Hepatocyte (in vitro differentiated cells): ENCODE data around the gene CHRNB4. TPM values are rescaled to one million over a fixed set of nuclear protein-coding genes. Genes with fewer than 3 reads are reported as not detected.

Source experiments
- DNase-seq: peaks from one replicate; pipeline ENCODE4 v3.0.0-alpha.2; 2016; ENCODE audit warnings: low spot score
- H2AFZ ChIP-seq: fragments of 200-600 bp; sonication (generic); 2 replicates; pipeline ENCODE4 v1.6.0; 2016; ENCODE audit warnings: antibody characterized with exemption, mild to moderate bottlenecking
- H3K27ac ChIP-seq: fragments of 200-600 bp; sonication (generic); 2 replicates; pipeline ENCODE4 v1.5.1; 2016; ENCODE audit warnings: mild to moderate bottlenecking
- H3K27me3 ChIP-seq: fragments of 200-600 bp; sonication (generic); 2 replicates; pipeline ENCODE4 v1.6.1; 2016
- H3K36me3 ChIP-seq: fragments of 200-600 bp; sonication (generic); replicated peaks from 2 replicates; pipeline ENCODE4 v1.5.1; 2016; ENCODE audit warnings: low read depth; ENCODE audit not compliant: insufficient read depth
- H3K4me1 ChIP-seq: fragments of 200-600 bp; sonication (generic); 2 replicates; pipeline ENCODE4 v1.5.1; 2016; ENCODE audit warnings: mild to moderate bottlenecking, moderate library complexity; ENCODE audit not compliant: insufficient read depth
- H3K4me2 ChIP-seq: fragments of 200-600 bp; sonication (generic); 2 replicates; pipeline ENCODE4 v1.6.0; 2016
- H3K4me3 ChIP-seq: fragments of 200-600 bp; sonication (generic); 2 replicates; pipeline ENCODE4 v1.5.1; 2016; ENCODE audit warnings: mild to moderate bottlenecking
- H3K79me2 ChIP-seq: fragments of 200-600 bp; sonication (generic); 2 replicates; pipeline ENCODE4 v1.6.0; 2017; ENCODE audit warnings: mild to moderate bottlenecking
- H3K9me2 ChIP-seq: fragments of 200-600 bp; sonication (generic); replicated peaks from 2 replicates; pipeline ENCODE4 v1.6.0; 2017; ENCODE audit warnings: mild to moderate bottlenecking; ENCODE audit not compliant: insufficient read depth
- H3K9me3 ChIP-seq: fragments of 200-600 bp; sonication (generic); 2 replicates; pipeline ENCODE4 v1.5.1; 2016; ENCODE audit warnings: low read depth, mild to moderate bottlenecking
- H4K20me1 ChIP-seq: fragments of 200-600 bp; sonication (generic); 2 replicates; pipeline ENCODE4 v1.6.0; 2016; ENCODE audit warnings: mild to moderate bottlenecking; ENCODE audit not compliant: insufficient read depth, poor library complexity, severe bottlenecking
- EZH2 ChIP-seq: fragments of 200-600 bp; sonication (generic); IDR thresholded peaks from 2 replicates; pipeline ENCODE4 v1.6.1; 2016; ENCODE audit warnings: antibody characterized with exemption, mild to moderate bottlenecking, borderline replicate concordance
- EZH2phosphoT487 ChIP-seq: fragments of 200-600 bp; sonication (generic); IDR thresholded peaks from one replicate; pipeline ENCODE4 v1.6.1; 2018; ENCODE audit warnings: antibody characterized with exemption, mild to moderate bottlenecking, low read depth, moderate library complexity; ENCODE audit not compliant: unreplicated experiment, severe bottlenecking
- WGBS: methylation state at CpG from one replicate; pipeline ENCODE4 v1.1.6; 2016; ENCODE audit warnings: low lambda C conversion rate; ENCODE audit errors: missing lambda C conversion rate; 5-methylcytosine and 5-hydroxymethylcytosine counted together
- polyA plus RNA-seq: library from polyadenylated mRNA; unstranded; fragments of >200 nt; fragmentation: Nextera tagmentation; extraction: Ambion mirVana; gene quantifications from 2 replicates; pipeline ENCODE4 v1.2.1, GENCODE V29; 2016
- total RNA-seq: library from RNA; depleted of rRNA; stranded (reverse); fragments of >200 nt; gene quantifications from 2 replicates; pipeline ENCODE4 v1.2.3, GENCODE V29; 2014
- TF ChIP-seq, protein P1 (sequence below): fragments of 200-600 bp; sonication (generic); IDR thresholded peaks from 2 replicates; pipeline ENCODE4 v1.5.1; 2016; ENCODE audit warnings: antibody characterized with exemption, mild to moderate bottlenecking; ENCODE audit not compliant: poor library complexity

The CHRNB4 gene
- total and polyA plus RNA-seq, 2 experiments from 2014 or later = 0.48 TPM; not detected in 1

DNA sequence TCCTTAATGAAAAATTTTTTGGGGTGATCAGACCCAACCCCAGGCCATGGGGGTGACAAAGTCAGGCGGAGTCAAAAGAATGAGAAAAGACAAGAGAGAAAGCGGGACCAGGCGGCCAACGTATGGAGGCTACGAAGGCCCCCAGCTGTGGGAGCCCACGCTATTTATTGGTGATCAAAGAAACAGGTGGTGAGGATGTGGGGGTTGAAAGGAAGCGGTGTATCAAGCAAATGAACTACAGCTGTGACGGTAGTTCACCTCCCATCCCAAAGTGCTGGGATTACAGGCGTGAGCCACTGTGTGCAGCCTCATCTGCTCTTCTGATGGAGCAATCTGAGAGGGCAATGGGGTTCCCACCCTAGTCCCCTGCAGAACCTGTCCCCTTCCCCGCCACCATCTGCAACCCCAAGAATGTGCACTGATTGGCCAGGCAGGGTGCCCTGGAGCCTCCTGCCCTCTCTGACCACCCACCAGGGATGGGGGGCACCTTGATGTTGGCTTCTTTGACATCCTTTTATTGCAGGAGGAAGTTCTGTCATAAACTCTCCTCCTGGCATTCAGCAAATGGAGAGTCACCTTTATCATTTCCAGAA lies 19.1 kb downstream of the CHRNB4 start:
- Histone ChIP-seq H3K36me3 (no peaks in the 10 kb centered on the region), H3K4me3 (no peak overlapping the region), H3K4me1 (no peaks in the 10 kb centered on the region), H3K9me2 (no peaks in the 10 kb centered on the region), H3K27ac (no peak overlapping the region), H2AFZ (no peak overlapping the region), H3K79me2 (no peaks in the 10 kb centered on the region), H4K20me1 (no peaks in the 10 kb centered on the region), H3K9me3 (no peaks in the 10 kb centered on the region), H3K4me2 (no peak overlapping the region), H3K27me3 (peaks cover 59% of the 10 kb centered on the region)
- no peak for DNase-seq
- 70% methylated on average over 10 of the region's 10 CpGs for WGBS
- TF ChIP-seq EZH2phosphoT487 (no peak), EZH2 (no peak)
- TF ChIP-seq, protein P1, sequence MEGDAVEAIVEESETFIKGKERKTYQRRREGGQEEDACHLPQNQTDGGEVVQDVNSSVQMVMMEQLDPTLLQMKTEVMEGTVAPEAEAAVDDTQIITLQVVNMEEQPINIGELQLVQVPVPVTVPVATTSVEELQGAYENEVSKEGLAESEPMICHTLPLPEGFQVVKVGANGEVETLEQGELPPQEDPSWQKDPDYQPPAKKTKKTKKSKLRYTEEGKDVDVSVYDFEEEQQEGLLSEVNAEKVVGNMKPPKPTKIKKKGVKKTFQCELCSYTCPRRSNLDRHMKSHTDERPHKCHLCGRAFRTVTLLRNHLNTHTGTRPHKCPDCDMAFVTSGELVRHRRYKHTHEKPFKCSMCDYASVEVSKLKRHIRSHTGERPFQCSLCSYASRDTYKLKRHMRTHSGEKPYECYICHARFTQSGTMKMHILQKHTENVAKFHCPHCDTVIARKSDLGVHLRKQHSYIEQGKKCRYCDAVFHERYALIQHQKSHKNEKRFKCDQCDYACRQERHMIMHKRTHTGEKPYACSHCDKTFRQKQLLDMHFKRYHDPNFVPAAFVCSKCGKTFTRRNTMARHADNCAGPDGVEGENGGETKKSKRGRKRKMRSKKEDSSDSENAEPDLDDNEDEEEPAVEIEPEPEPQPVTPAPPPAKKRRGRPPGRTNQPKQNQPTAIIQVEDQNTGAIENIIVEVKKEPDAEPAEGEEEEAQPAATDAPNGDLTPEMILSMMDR = no peak

DNA sequence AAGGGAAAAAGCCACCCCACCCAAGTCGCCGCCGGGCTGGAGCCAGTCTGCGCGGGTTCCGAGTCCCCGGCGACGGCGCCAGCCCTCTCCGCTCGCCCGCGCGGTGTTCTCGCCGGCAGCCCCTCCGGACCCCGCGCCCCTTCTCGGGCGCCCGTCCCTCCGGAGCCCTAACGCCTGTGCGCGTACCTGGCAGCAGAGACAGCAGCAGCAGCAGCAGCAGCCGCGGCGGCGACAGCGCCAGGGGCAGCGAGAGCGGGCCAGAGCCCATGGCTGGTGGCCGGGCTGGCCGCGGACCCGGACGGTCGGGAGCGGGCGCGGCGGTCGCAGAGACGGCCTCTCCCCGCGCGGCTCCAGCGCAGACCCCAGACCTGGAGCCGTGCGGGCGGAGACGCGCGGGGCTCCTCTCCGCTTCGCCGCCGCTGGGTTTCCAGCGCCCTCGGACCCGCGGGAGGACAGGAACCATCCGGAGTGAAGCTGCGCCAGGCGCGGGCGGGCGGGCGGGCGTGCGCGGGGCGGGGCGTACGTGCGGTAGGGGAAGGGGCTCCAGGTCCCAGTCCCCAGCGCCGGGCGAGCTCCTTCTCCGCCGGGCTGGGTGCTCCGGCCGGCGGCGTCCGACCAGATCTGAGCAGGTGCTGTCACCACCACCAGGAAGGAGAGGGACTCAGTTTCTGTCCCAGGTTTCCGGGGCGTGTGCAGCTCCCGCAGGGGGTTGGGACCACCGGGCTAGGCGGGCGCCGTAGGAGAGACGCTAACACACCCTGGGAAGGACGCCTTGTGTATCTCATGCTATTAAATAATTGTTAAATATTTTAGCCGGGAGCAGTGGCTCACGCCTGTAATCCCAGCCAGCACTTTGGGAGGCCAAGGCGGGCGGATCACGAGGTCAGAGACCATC lies 20.2 kb downstream of the CHRNB4 start, which contains the start of gene CHRNA3:
Gene CHRNA3 (minus strand): TSS at position 470 of the 895 bp plus-strand sequence. CDS start 202 bp downstream, at position 268.
- Histone ChIP-seq H2AFZ (peak within 1 kb of the TSS; percentile 40), H3K9me3 (no peaks in the 10 kb centered on the region), H3K27me3 (peaks cover 50% of the 10 kb centered on the region), H3K36me3 (no peaks in the 10 kb centered on the region), H3K4me2 (peak within 1 kb of the TSS; percentile 92), H3K79me2 (no peaks in the 10 kb centered on the region), H3K4me1 (no peaks in the 10 kb centered on the region), H3K4me3 (peak within 1 kb of the TSS; percentile 33), H4K20me1 (no peaks in the 10 kb centered on the region), H3K27ac (no peak within 1 kb of the TSS), H3K9me2 (no peaks in the 10 kb centered on the region)
- 4% methylated on average over 53 of the region's 102 CpGs for WGBS
- peak; percentile 77 for TF ChIP-seq EZH2
- TF ChIP-seq, protein P1 = no peak
- peak; percentile 45 for TF ChIP-seq EZH2phosphoT487
- DNase-seq = peak; percentile 29

DNA sequence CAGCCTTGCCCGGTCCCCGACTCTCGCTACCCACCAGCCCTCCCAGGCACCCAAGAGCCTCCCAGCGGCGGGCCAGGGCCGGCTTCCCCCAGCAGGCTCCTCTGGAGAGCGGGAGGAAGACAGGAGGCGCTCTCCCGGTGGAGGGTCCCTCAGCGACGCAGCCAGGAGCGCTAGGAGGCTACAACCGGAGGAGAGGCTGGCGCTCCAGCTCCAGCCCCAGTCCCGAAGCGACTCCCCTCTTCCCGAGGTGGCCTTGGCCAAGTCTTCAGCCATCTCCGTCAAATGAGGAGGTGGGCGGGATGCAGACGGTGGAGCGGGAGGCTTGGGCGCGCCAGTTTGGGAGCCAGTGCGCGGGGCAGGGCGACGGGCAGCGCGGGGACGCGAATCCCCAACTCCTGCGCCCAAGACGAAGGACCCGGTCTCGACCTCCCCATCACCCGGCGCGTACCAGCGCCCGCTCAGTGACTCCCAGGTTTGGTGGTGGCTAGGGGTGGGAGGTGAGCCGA lies 20.9 kb downstream of the CHRNB4 start:
- H3K36me3 ChIP-seq = no peaks in the 10 kb centered on the region
- no peaks in the 10 kb centered on the region for H3K9me3 ChIP-seq
- peak overlapping the region; percentile 33 for H3K4me3 ChIP-seq
- WGBS = under 1% methylated on average over 29 of the region's 41 CpGs
- peak overlapping the region; percentile 40 for H2AFZ ChIP-seq
- H3K27ac ChIP-seq = no peak overlapping the region
- H3K27me3 ChIP-seq = peaks cover 50% of the 10 kb centered on the region
- TF ChIP-seq EZH2 (peak; percentile 66), EZH2phosphoT487 (no peak)
- TF ChIP-seq, protein P1 = peak; percentile 51
- no peaks in the 10 kb centered on the region for H3K79me2 ChIP-seq
- H3K4me1 ChIP-seq = no peaks in the 10 kb centered on the region
- peak overlapping the region; percentile 92 for H3K4me2 ChIP-seq
- H4K20me1 ChIP-seq = no peaks in the 10 kb centered on the region
- DNase-seq = peak; percentile 56
- no peaks in the 10 kb centered on the region for H3K9me2 ChIP-seq
